WERI-Rb-1 (cell line): ENCODE measurements around the gene TLN1.

ENCODE experiments used
- DNase-seq: peaks from one replicate; pipeline ENCODE4 v3.0.0-alpha.2; 2020
- H3K27ac ChIP-seq: fragments of 250-450 bp; sonication (Bioruptor Pico); 2 replicates; pipeline ENCODE4 v1.5.1; 2020; ENCODE audit warnings: mild to moderate bottlenecking, moderate library complexity
- H3K27me3 ChIP-seq: fragments of 250-450 bp; sonication (Bioruptor Pico); 2 replicates; pipeline ENCODE4 v1.5.1; 2021; ENCODE audit warnings: mild to moderate bottlenecking, low read depth, moderate library complexity; ENCODE audit not compliant: insufficient read depth, severe bottlenecking
- H3K36me3 ChIP-seq: fragments of 250-450 bp; sonication (Bioruptor Pico); 2 replicates; pipeline ENCODE4 v1.5.1; 2020; ENCODE audit warnings: mild to moderate bottlenecking, moderate library complexity
- H3K4me3 ChIP-seq: 2 replicates; pipeline ENCODE4 v1.5.1; 2011; ENCODE audit warnings: low read depth, mild to moderate bottlenecking, control low read depth, low read length
- H3K9me3 ChIP-seq: fragments of 250-450 bp; sonication (Bioruptor Pico); 2 replicates; pipeline ENCODE4 v1.5.1; 2021; ENCODE audit warnings: mild to moderate bottlenecking, moderate library complexity; ENCODE audit not compliant: severe bottlenecking
- CTCF ChIP-seq: IDR thresholded peaks from 2 replicates; pipeline ENCODE4 v1.5.1; 2011; ENCODE audit warnings: low read depth, mild to moderate bottlenecking, control low read depth, inconsistent platforms, low read length

TLN1 gene

GRCh38 chr9:35656831-35657545 lies 75.0 kb downstream of the TLN1 start:
- Histone ChIP-seq H3K36me3 (peaks cover 23% of the 10 kb centered on the region), H3K27me3 (no peaks in the 10 kb centered on the region), H3K27ac (peak overlapping the region; percentile 98), H3K9me3 (no peaks in the 10 kb centered on the region), H3K4me3 (peak overlapping the region; percentile 53)
- no peak for DNase-seq
- no peak for TF ChIP-seq CTCF

- no peaks in the 10 kb centered on the region for H3K9me3 ChIP-seq
- no peak overlapping the region for H3K27ac ChIP-seq
- no peaks in the 10 kb centered on the region for H3K27me3 ChIP-seq
- no peak for DNase-seq
- H3K4me3 ChIP-seq, result no peak overlapping the region
- no peak for TF ChIP-seq CTCF
- peaks cover 19% of the 10 kb centered on the region for H3K36me3 ChIP-seq
Measured at GRCh38 chr9:35656348-35656747, 75.6 kb downstream of the TLN1 start.

- H3K4me3 ChIP-seq, result no peak overlapping the region
- H3K27me3 ChIP-seq, result no peaks in the 10 kb centered on the region
- no peak overlapping the region for H3K27ac ChIP-seq
- DNase-seq, result no peak
- TF ChIP-seq CTCF, result no peak
- no peaks in the 10 kb centered on the region for H3K36me3 ChIP-seq
- H3K9me3 ChIP-seq, result no peaks in the 10 kb centered on the region
Measured at GRCh38 chr9:35653611-35654010, 78.4 kb downstream of the TLN1 start.

GRCh38 chr9:35652829-35653209 lies 79.2 kb downstream of the TLN1 start:
- Histone ChIP-seq H3K36me3 (no peaks in the 10 kb centered on the region), H3K27ac (no peak overlapping the region), H3K9me3 (no peaks in the 10 kb centered on the region), H3K4me3 (no peak overlapping the region), H3K27me3 (no peaks in the 10 kb centered on the region)
- no peak for TF ChIP-seq CTCF
- no peak for DNase-seq

GRCh38 chr9:35651956-35652828 lies 79.8 kb downstream of the TLN1 start:
- no peak for DNase-seq
- Histone ChIP-seq H3K27me3 (no peaks in the 10 kb centered on the region), H3K27ac (no peak overlapping the region), H3K36me3 (no peaks in the 10 kb centered on the region), H3K4me3 (no peak overlapping the region), H3K9me3 (no peaks in the 10 kb centered on the region)
- no peak for TF ChIP-seq CTCF
